PC-3 (cell line): Measurements from ENCODE around the gene PDF.

ENCODE experiments used
- EZH2phosphoT487 ChIP-seq: fragments of 300-600 bp; sonication (generic); IDR thresholded peaks from 2 replicates; pipeline ENCODE4 v1.6.1; 2018; ENCODE audit warnings: mild to moderate bottlenecking, antibody characterized with exemption, low read length, borderline replicate concordance
- TF ChIP-seq, protein P1 (sequence below): fragments of 300-600 bp; sonication (generic); conservative IDR thresholded peaks from 2 replicates; pipeline ENCODE4 v1.5.1; 2017; ENCODE audit warnings: antibody characterized with exemption, low read depth, mild to moderate bottlenecking, low read length

DNA sequence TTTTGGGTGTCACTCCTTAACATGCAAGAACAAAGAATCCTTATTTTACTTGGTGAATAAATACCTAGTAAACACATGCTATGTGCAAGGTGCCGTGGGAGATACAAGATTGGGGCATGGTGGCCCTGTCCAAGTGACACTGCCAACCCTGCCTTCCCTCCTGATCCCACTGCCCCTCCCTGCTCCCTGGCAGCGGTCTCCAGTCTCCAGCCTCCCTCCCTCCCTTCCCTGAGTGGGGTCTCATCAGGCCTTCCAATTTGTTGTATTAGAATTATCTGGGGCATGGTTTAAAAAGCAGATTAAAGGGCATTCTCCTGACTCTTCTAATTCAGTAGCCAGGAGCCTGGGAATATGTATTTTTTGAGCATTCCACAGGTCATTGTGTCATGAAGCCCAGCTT lies 33.7 kb upstream of the PDF start:
- no peak for TF ChIP-seq EZH2phosphoT487
- TF ChIP-seq, protein P1, sequence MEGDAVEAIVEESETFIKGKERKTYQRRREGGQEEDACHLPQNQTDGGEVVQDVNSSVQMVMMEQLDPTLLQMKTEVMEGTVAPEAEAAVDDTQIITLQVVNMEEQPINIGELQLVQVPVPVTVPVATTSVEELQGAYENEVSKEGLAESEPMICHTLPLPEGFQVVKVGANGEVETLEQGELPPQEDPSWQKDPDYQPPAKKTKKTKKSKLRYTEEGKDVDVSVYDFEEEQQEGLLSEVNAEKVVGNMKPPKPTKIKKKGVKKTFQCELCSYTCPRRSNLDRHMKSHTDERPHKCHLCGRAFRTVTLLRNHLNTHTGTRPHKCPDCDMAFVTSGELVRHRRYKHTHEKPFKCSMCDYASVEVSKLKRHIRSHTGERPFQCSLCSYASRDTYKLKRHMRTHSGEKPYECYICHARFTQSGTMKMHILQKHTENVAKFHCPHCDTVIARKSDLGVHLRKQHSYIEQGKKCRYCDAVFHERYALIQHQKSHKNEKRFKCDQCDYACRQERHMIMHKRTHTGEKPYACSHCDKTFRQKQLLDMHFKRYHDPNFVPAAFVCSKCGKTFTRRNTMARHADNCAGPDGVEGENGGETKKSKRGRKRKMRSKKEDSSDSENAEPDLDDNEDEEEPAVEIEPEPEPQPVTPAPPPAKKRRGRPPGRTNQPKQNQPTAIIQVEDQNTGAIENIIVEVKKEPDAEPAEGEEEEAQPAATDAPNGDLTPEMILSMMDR, result no peak
